Measurements from ENCODE around the gene DLX3.

- TF ChIP-seq FOXP2 (optimal IDR thresholded peaks at IDR 0.05; ENCODE audit: control extremely low read depth, extremely low read length, insufficient read depth) (no peak), POLR2AphosphoS5 (IDR thresholded peaks at IDR 0.05; ENCODE audit: borderline replicate concordance, low read depth, low read length) (no peak)
Measured at GRCh38 chr17:50026837-50027171, 31.8 kb upstream of the DLX3 start.
